ENCODE measurements around the gene ERP44.

ERP44 gene

DNA sequence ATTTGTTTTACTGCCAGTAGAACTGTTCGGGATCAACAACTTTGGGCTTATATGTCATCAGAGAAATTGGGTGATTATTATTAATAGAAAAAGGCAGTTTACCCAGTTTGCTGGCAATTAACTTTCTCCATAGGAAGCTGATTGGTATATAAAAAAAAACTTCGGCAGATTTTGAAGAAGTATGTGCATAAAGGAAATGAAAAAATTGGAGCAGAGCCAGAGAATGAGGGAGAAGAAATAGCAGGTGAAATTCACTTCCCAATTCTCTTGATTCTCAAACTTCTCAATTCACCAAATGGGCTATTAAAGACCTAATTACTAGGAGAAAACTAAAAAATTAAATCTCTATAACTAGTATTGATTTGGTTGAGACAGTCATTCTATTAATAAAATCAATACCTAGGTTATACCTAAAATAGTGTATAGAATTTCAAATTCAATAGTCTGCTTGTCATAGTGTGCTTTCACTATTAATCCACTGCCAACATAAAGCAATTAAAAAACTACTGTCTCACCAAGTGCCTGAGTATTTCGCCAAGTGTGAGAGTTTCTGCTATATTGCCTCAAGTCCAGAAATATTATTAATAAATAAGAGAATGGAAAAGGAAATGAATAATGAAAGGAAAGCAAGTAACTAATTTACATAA is 144.8 kb downstream of the ERP44 start:
- H3K4me3 ChIP-seq (ENCODE audit: low read depth in 1 of 2, low read length in 1 of 2), result no peak overlapping the region
- no peaks in the 10 kb centered on the region for H3K27me3 ChIP-seq
- no peaks in the 10 kb centered on the region for H3K4me1 ChIP-seq (ENCODE audit: control insufficient read depth in 1 of 2, insufficient read depth in 1 of 2, low read depth in 1 of 2, low read length in 1 of 2)
- TF ChIP-seq, protein P1, sequence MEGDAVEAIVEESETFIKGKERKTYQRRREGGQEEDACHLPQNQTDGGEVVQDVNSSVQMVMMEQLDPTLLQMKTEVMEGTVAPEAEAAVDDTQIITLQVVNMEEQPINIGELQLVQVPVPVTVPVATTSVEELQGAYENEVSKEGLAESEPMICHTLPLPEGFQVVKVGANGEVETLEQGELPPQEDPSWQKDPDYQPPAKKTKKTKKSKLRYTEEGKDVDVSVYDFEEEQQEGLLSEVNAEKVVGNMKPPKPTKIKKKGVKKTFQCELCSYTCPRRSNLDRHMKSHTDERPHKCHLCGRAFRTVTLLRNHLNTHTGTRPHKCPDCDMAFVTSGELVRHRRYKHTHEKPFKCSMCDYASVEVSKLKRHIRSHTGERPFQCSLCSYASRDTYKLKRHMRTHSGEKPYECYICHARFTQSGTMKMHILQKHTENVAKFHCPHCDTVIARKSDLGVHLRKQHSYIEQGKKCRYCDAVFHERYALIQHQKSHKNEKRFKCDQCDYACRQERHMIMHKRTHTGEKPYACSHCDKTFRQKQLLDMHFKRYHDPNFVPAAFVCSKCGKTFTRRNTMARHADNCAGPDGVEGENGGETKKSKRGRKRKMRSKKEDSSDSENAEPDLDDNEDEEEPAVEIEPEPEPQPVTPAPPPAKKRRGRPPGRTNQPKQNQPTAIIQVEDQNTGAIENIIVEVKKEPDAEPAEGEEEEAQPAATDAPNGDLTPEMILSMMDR (IDR thresholded peaks at IDR 0.05), result no peak
- H3K9me3 ChIP-seq, result no peaks in the 10 kb centered on the region
- H3K36me3 ChIP-seq, result peaks cover 7% of the 10 kb centered on the region
- no peak overlapping the region for H3K27ac ChIP-seq

GRCh38 chr9:99948896-99949295 is 149.9 kb downstream of the ERP44 start:
- no peak overlapping the region for H3K4me3 ChIP-seq (ENCODE audit: low read depth in 1 of 2, low read length in 1 of 2)
- H3K4me1 ChIP-seq (ENCODE audit: control insufficient read depth in 1 of 2, insufficient read depth in 1 of 2, low read depth in 1 of 2, low read length in 1 of 2), result no peaks in the 10 kb centered on the region
- no peak overlapping the region for H3K27ac ChIP-seq
- TF ChIP-seq, protein P1 (IDR thresholded peaks at IDR 0.05), result no peak
- no peaks in the 10 kb centered on the region for H3K27me3 ChIP-seq
- no peaks in the 10 kb centered on the region for H3K9me3 ChIP-seq
- peaks cover 7% of the 10 kb centered on the region for H3K36me3 ChIP-seq

GRCh38 chr9:99948482-99948881 is 150.3 kb downstream of the ERP44 start:
- no peak overlapping the region for H3K27ac ChIP-seq
- peaks cover 7% of the 10 kb centered on the region for H3K36me3 ChIP-seq
- no peaks in the 10 kb centered on the region for H3K27me3 ChIP-seq
- no peak overlapping the region for H3K4me3 ChIP-seq (ENCODE audit: low read depth in 1 of 2, low read length in 1 of 2)
- TF ChIP-seq, protein P1 (IDR thresholded peaks at IDR 0.05), result no peak
- no peaks in the 10 kb centered on the region for H3K9me3 ChIP-seq
- H3K4me1 ChIP-seq (ENCODE audit: control insufficient read depth in 1 of 2, insufficient read depth in 1 of 2, low read depth in 1 of 2, low read length in 1 of 2), result no peaks in the 10 kb centered on the region

- Histone ChIP-seq H3K4me3 (ENCODE audit: low read depth in 1 of 2, low read length in 1 of 2) (no peak overlapping the region), H3K9me3 (no peaks in the 10 kb centered on the region), H3K36me3 (peaks cover 7% of the 10 kb centered on the region), H3K4me1 (ENCODE audit: control insufficient read depth in 1 of 2, insufficient read depth in 1 of 2, low read depth in 1 of 2, low read length in 1 of 2) (no peaks in the 10 kb centered on the region), H3K27ac (no peak overlapping the region), H3K27me3 (no peaks in the 10 kb centered on the region)
- TF ChIP-seq, protein P1 (IDR thresholded peaks at IDR 0.05), result no peak
Observed at GRCh38 chr9:99947395-99947794, 151.4 kb downstream of the ERP44 start.

GRCh38 chr9:99936947-99937587 is 161.7 kb downstream of the ERP44 start:
- TF ChIP-seq, protein P1 (IDR thresholded peaks at IDR 0.05), result no peak
- H3K4me1 ChIP-seq (ENCODE audit: control insufficient read depth in 1 of 2, insufficient read depth in 1 of 2, low read depth in 1 of 2, low read length in 1 of 2), result no peaks in the 10 kb centered on the region
- no peak overlapping the region for H3K4me3 ChIP-seq (ENCODE audit: low read depth in 1 of 2, low read length in 1 of 2)
- no peaks in the 10 kb centered on the region for H3K9me3 ChIP-seq
- no peaks in the 10 kb centered on the region for H3K27me3 ChIP-seq
- H3K27ac ChIP-seq, result no peak overlapping the region
- H3K36me3 ChIP-seq, result no peaks in the 10 kb centered on the region
